Stimulated activated CD4-positive, alpha-beta T cell treated with anti-CD3 and anti-CD28 coated beads, Interleukin-15, amount 100 ng/mL, for 24 hours (primary cell): ENCODE results near the gene CCDC120.

Experiments used
- DNase-seq: peaks from one replicate; pipeline ENCODE4 v3.0.0-alpha.2; 2020

Gene CCDC120

GRCh38 chrX:49063715-49064114, 4.9 kb downstream of the CCDC120 start:
- no peak for DNase-seq

- no peak for DNase-seq
Measured at GRCh38 chrX:49064303-49064702, 5.5 kb downstream of the CCDC120 start.

GRCh38 chrX:49064735-49065134, 5.9 kb downstream of the CCDC120 start:
- DNase-seq: no peak

DNA sequence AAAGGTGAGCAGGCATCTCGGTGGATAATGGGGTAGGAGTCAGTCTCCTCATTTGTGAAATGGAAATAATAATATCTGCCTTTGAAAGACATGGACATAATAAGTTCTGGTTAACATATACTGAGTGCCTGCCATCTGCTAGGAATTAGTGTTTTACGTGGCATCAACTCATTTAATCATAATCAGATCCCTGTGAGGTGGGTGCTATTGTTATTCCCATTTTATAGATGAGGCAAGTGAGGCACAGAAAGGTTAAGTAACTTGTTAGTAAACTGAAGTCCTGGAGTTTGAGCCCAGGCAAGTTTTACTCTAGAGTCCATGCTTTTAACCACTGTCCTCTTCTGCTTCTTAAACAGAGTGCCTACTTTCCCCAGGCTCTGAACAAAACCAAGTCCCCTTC, 7.5 kb downstream of the CCDC120 start:
- DNase-seq: no peak

DNA sequence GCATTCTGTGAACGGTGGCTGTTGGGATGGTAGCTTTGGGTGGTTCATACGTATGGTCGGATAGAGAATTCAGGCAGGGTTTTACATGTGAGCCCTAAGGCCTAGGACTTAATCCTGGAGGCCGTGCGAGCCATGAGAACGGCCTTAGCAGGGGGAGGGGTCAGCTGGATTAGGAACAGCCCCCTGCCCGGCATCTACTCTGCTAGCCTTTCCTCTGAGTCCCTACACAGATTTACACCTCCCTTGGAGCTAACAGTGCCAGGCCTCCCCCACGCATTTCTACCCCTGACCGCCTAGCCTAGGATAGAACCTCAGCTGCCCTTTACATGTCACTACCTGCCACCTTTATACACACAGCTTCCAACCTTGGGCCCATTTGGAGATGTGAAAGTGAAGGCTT, 7.9 kb downstream of the CCDC120 start:
- no peak for DNase-seq

GRCh38 chrX:49067285-49068120, 8.7 kb downstream of the CCDC120 start:
- no peak for DNase-seq

GRCh38 chrX:49069038-49069437, 10.2 kb downstream of the CCDC120 start:
- DNase-seq: no peak

DNA sequence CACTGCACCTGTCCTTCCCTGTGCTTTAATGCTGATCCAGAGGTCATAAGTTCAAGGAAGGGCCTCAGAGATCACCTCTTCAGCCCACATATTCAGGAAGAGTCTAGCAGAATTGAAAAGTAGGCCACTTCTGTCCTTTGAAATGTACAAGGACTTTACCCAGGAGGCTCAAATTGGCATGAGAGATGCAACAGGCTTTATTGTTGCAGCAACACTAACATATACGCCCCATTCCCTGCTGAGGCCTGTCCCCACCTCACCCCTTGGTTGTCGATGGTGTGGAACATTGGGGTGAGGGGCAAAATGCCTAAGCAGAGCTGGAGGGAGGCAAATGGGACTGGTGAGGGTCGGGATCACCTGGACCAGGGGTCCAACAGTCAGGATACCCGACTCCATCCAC, 12.2 kb downstream of the CCDC120 start:
- DNase-seq: no peak

DNA sequence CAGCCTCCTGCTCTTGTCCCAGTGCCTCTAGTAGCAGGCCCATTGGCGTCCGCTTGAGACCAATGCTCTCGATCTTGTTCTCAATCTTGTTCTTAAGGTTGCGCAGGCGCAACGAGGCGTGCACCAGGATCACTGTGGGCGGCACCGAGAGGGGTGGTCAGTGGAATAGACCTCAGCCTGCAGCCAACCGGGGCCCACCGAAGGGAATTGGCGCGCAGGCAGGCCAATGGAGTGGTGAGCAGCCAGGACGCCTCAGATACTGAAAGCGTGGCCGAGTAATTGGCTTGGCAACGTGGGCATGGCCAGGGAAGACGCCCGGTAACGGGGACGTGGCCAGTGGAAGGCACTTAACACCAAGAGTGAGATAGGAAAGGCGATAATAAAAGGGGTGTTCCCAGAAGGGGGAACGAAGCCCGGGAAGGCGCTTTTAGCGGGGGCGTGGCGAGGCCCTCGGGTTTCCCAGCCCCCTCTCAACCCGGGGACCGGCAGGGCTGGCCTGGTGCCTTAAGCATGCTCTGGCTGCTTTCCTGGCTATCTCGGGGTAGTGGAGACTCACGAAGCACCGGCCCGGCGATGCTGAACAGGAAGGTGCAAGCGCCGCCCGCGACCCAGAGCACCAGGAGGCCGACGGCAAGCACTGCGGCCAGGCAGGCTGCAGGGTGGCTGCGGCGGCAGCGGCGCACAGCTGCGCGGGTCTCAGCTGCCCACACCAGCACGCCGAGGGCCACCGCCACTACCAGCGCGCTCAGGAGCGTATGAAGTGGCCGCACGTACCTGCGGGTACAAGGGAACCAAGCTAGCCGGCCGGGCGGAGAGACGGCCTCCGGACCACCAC, 13.3 kb downstream of the CCDC120 start:
- DNase-seq: no peak

- DNase-seq: no peak
Measured at GRCh38 chrX:49072712-49073095, 13.9 kb downstream of the CCDC120 start.

GRCh38 chrX:49073601-49074575, 15.1 kb downstream of the CCDC120 start, which contains the start of gene PRAF2:
PRAF2 (minus strand) TSS chrX:49074002; CDS start chrX:49073987, 15 bp downstream.
- peak; percentile 92 for DNase-seq

DNA sequence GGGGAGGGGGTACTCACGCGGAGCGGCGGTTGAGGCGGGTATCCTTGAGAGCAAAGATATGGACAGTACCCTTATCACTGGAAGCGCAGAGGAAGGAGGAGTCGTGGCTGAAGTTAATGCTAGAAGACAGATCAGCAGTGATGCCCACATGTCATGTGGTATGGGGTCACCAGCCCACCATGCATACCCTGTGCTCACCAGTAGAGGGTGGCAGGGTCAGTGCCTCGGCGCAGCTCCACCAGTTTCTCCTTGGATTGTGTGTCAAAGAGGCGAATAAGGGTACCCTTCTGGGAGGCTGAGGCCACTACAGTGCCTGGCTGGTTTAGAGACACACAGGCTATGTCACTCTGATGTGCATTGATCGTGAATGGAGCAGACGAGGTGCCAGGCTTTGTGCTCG, 16.5 kb downstream of the CCDC120 start:
- no peak for DNase-seq

DNA sequence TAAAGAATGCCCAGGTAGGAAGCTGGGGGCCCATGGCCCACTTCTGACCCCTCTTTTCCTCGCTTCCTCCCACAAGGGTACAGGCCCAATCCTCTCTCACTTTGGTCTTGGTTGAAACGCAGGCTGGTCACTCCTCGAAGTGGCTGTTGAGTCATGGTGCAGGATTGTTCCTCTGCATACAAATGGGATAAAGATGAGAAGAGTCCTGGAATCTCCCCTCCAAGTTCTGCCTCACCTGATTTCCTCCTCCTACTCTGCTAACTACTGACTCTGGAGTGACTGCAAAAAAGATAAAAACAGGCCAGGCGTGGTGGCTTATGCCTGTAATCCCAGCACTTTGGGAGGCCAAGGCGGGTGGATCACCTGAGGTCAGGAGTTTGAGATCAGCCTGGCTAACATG, 19.1 kb downstream of the CCDC120 start:
- no peak for DNase-seq

- DNase-seq: peak; percentile 77
Measured at GRCh38 chrX:49079489-49080428, 21.0 kb downstream of the CCDC120 start, which contains the start of gene WDR45. WDR45 (minus strand) TSS chrX:49079887; CDS start chrX:49078095, 1,792 bp downstream.

DNA sequence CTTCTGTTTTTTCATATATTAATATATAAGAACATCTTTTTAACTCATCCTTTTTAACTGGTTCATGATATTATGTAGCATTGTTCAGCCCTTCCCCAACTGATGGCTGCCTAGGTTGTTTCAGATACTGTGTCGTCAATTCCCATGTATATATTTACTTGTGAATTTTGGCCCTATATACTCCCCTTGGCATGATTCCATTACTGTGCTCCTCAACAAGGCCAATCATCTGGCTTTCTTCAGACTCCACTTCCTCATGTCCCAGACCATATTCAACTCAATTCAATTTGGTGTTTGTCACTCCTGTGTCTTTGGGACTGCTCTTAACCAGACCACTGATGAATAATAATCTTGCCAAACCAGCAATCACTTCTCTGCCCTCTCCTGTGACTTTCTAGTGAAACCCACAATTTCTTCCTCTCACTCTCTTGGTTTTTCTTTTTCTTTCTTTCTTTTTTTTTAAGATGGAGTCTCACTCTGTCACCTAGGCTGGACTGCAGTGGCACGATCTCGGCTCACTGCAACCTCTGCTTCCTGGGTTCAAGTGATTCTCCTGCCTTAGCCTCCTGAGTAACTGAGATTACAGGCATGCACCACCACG, 23.6 kb downstream of the CCDC120 start:
- DNase-seq: no peak

DNA sequence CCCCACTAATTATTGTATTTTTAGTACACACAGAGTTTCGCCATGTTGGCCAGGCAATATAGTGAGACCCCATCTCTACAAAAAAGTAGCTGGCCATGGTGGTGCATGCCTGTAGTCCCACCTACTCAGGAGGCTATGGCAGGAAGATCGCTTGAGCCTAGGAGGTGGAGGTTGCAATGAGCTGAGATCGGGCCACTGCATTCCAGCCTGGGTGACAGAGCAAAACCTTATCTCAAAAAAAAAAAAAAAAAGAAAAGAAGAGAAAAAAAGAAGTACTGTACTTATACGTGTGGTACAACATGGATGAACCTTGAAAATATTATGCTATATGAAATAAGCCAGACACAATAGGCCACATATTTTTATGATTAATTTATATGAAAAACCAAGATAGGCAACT, 30.8 kb downstream of the CCDC120 start:
- no peak for DNase-seq

GRCh38 chrX:49096419-49096818, 37.6 kb downstream of the CCDC120 start:
- DNase-seq: no peak

- peak; percentile 89 for DNase-seq
Measured at GRCh38 chrX:49100704-49101628, 42.2 kb downstream of the CCDC120 start.

DNA sequence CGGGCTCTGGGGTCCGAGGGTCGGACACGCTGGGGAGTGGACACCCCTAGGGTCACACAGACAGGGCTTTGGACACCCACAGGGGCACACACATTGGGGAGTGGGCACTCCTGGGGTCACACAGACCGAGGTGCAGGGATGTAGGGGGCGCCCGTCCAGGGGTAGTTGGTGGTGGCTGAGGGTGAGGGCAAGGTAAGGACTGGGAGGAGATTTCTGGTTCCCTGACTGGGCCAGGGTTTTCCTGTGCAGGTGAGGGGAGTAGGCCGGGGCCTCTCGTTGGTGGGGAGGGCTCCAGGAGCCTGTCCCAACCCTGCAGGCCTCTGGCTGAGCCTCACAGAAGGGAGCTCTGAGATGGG, 42.8 kb downstream of the CCDC120 start:
- no peak for DNase-seq

DNA sequence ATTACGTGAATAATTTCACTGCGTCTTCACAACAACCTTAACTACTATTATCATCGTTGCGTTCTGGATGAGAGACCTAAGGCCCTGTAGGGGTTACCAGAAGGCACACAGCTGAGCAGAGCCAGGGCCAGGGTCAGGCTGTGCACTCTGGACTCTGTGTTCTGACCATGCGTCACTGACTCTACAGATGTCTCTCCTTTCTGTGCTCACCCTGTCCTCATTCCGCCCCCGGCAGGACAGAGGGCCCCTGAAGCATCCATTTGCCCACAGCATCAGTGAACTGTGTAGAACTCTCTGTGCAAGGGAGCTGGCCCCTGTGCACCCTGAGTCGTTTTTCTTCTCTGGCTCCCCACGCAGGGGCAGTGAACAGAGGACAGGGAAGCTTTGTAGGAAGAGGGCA, 43.4 kb downstream of the CCDC120 start:
- no peak for DNase-seq
